NCI-H1092 treated with DMSO at 0.1 percent for 48 hours (cell line): ENCODE measurements around the gene SMAD3.
"Not testable (repeated sequence)": the region's sequence is repeated elsewhere in the genome, so short reads cannot be mapped to it uniquely, and the experiment has no call there.

ENCODE experiments used
- DNase-seq: peaks from one replicate; lab custom pipeline; 2025; lab: John Stamatoyannopoulos, UW

Gene SMAD3

GRCh38 chr15:67065531-67066005, at the start of gene SMAD3:
Gene SMAD3, plus strand, starts transcription at chr15:67065602. Its CDS starts 553 bp downstream, at chr15:67066155.
- no peak for DNase-seq

GRCh38 chr15:67017311-67017710, 48.1 kb upstream of the SMAD3 start:
- DNase-seq = no peak

GRCh38 chr15:67018026-67018425, 47.4 kb upstream of the SMAD3 start:
- no peak for DNase-seq

DNA sequence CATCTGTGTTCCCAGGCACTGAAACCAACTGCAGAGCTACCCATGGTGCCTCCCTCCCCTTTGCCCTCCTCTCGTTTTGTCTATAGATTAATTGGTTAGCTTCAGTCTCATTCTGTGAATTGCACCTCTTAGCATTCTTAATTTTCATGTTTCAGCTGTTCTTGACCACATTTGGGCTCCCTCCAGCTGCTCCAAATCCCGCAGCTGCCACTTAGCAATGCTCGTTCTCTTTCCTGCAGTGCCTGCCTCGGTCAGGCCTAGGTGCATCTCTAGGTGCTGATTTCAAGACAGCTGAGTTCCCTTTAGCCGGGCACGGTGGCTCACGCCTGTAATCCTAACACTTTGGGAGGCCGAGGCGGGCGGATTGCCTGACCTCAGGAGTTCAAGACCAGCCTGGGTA, 47.0 kb upstream of the SMAD3 start:
- DNase-seq = no peak

- no peak for DNase-seq
Observed at GRCh38 chr15:67019069-67019468, 46.3 kb upstream of the SMAD3 start.

DNA sequence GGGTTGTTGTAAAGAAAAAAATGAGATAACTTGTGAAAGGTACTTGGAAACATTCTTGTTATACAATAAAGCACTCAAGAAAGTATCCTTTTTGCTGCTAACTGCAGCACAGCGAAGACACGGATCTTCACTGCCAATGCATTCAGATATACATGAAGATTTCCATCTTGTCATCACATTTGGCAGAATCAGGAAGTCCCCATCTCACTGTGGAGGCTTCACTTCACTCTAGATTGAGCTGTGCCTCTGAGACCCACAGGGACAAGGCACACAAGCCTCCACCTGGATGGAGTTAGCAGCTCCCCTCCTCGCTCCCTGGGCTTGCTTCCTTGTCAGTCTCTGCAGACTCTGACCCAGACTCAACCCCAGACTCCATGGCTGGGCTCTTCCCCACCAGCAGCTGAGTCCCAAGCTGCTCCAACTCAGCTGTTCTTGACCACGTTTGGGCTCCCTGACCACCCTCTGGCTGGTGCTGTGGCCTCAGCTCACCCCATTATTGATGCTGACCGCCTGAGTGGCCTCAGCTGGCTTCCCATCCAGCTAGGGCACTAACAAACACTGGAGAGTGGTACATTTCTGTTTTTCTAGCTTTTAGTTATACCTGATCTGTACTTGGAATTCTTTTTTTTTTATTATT, 45.4 kb upstream of the SMAD3 start:
- DNase-seq = no peak

GRCh38 chr15:67020668-67021067, 44.7 kb upstream of the SMAD3 start:
- not testable (repeated sequence) for DNase-seq

- no peak for DNase-seq
Observed at GRCh38 chr15:67021455-67021854, 43.9 kb upstream of the SMAD3 start.

DNA sequence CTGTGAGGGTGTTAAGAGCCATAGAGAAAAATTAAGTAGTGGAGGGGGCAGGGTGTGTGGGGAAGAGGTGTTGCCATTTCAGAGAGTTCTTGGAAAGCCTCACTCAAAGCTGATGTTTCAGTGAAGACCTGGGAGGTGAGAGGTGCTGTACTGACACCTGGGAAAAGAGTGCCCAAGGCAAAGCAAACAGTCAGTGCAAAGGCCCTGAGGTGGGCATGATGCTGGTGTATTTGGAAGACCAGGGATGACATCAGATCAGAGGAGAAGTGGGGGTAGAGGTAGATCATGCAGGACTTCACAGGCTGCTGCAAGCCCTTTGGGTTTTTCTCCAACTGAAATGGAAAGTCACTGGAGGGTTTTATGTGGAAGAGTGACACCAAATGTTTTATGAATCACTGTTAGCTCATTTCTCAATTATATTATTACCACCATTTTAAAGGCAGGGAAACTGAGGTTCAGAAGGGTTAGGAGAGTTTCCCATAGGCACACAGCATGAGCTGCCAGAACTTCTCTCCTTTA, 42.8 kb upstream of the SMAD3 start:
- no peak for DNase-seq

DNA sequence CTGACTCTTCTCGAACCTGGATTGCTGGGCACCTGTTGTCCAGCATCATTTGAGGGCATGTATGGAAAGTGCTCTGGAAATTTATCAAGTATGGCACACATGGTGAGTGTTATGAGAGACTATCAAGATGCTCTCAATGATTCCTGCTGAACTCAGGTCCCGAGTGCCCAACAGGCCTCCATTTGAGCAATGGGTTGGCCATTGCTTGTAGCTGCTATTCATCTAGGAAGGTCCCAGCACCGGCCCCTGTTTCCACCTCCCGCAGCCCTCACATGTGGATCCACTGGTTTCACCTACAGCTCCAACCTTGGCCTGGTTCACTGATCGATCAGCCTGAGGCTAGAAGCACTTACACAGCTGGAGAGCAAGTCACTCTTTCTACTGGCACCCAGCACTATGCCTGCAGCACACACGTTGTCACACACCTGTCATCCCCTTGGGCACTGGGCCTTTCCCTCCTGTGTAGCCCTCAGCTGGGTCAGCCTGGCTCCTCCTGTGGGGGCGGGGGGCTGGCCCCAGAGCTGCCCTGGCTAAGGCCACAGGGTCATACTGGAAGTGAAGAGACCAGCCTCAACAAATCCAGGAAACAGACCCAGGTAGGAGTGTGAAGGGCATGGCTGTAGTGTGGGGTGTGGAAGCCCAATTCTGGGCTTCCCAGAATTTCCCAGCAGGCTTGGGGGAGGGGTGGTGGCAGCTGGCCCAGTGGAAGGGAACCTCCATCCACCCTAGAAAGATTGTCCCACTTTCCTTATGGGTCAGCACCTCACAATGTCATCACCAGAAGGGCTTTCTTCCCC, 41.7 kb upstream of the SMAD3 start:
- DNase-seq = no peak

- DNase-seq = no peak
Observed at GRCh38 chr15:67024314-67024997, 40.9 kb upstream of the SMAD3 start.

DNA sequence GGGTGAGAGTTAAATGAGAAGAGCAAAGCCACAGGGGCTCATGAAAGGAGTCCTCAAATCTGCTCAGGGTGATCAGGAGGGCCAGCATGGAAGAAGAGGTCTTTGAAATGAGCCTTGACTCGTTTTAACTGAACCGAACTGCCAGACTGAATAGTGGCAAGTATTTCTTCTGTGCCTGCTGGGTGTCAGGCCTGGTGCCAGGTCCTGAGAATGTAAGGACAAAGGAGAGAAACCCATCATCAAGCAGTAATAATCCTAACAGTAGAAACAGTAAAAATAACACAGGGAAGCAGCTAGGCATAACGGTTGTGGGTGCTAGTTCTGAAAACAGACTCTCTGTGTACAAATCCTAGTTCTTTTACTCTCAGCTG, 40.4 kb upstream of the SMAD3 start:
- DNase-seq = peak; percentile 19

- peak; percentile 9 for DNase-seq
Observed at GRCh38 chr15:67025719-67026609, 39.4 kb upstream of the SMAD3 start.

- DNase-seq = no peak
Observed at GRCh38 chr15:67026610-67026967, 38.8 kb upstream of the SMAD3 start.

- not testable (repeated sequence) for DNase-seq
Observed at GRCh38 chr15:67028440-67028839, 37.0 kb upstream of the SMAD3 start.

DNA sequence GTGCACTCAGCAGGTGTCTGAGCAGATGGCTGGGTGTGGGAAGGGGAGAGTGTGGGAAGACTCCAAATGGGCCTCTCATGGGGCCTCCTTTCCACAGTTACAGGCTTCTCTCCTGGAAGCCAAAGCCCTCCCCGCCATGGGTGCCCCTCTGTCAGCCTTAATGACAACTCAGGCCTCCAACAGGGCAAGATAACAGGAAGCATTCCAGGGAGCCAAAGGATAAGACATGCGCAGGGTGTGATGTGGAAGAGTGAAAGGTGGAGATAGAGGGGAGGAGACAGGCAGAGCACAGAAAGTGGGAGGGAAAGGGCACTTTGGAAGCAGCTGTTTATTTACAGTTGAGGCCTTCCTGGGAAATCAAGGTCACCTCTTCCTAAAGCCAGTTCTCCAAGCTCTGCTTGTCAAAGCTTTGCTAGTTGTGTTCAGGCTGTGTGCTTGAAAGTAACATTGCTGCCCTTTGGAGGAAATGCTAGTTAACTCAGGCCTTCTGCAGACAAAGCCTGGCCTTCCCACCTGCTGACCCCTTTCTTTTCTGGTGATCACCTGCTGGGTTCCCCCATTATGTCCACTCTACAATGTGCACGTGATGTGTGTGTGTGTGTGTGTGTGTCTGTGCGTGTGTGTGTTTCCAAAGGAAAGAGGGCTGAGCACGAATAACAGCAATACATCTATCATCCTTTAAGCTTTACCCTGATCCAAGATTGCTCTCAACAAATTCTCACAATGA, 35.2 kb upstream of the SMAD3 start:
- DNase-seq = peak; percentile 69

- no peak for DNase-seq
Observed at GRCh38 chr15:67031331-67031730, 34.1 kb upstream of the SMAD3 start.

DNA sequence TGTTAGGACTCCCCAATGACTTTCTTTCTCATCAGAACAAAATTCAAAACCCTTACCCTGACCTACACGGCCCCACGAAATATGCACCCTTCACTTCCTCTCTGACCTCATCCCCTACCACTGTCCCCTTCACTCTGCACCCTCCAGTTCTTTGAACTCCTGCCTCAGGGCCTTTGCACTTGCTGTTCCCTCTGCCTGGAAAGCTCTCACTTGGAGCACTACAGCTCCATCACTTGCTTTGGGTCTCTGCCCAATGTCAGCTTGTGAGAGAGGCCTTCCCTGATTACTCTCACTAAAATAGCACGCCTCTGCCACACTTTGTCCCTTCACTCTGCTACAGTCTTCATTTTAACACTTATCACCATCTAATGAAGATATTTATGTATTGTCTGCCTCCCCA, 32.8 kb upstream of the SMAD3 start:
- DNase-seq = no peak

GRCh38 chr15:67033012-67033411, 32.4 kb upstream of the SMAD3 start:
- no peak for DNase-seq

GRCh38 chr15:67033571-67034044, 31.8 kb upstream of the SMAD3 start:
- no peak for DNase-seq

GRCh38 chr15:67035886-67036285, 29.5 kb upstream of the SMAD3 start:
- DNase-seq = no peak
